ENCODE data around the gene WHRN. TPM values are rescaled to one million over a fixed set of nuclear protein-coding genes. Genes with fewer than 3 reads are reported as not detected.

Gene WHRN
- total and polyA plus RNA-seq, 2 experiments from 2014 or later, result 8.3 to 8.9 TPM

DNA sequence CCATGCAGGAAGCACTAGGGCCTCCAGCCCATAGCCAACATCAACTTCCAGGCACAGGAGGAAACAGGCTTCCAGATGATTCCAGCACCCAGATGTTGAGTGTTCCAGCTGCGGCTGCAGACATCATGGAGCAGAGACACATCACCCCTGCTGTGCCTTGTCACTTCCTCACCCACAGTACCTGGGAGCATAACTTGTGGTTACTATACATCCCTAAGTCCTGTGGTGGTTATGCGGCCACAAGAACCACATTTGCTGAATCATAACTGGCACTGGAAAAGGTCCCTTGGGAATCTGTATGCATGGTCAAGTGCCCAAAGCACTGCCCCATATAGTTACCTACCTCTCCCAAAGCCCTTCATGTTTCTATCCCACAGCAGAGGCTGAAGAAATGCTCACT, 56.6 kb downstream of the WHRN start:
- H3K79me2 ChIP-seq (replicated peaks; ENCODE audit: insufficient read depth), result no peaks in the 10 kb centered on the region
- no peak for DNase-seq (ENCODE audit: low spot score)
- ATAC-seq, result no peak
- H3K27ac ChIP-seq (ENCODE audit: low read depth), result no peak overlapping the region
- H3K4me3 Mint-ChIP-seq, result no peak overlapping the region
- peaks cover 20% of the 10 kb centered on the region for H3K4me1 ChIP-seq (ENCODE audit: insufficient read depth)
- H3F3A ChIP-seq (replicated peaks; ENCODE audit: low read depth), result no peaks in the 10 kb centered on the region
- TF ChIP-seq EZH2 (IDR thresholded peaks at IDR 0.05; ENCODE audit: low read depth, unreplicated experiment), result no peak
- TF ChIP-seq, protein P1, sequence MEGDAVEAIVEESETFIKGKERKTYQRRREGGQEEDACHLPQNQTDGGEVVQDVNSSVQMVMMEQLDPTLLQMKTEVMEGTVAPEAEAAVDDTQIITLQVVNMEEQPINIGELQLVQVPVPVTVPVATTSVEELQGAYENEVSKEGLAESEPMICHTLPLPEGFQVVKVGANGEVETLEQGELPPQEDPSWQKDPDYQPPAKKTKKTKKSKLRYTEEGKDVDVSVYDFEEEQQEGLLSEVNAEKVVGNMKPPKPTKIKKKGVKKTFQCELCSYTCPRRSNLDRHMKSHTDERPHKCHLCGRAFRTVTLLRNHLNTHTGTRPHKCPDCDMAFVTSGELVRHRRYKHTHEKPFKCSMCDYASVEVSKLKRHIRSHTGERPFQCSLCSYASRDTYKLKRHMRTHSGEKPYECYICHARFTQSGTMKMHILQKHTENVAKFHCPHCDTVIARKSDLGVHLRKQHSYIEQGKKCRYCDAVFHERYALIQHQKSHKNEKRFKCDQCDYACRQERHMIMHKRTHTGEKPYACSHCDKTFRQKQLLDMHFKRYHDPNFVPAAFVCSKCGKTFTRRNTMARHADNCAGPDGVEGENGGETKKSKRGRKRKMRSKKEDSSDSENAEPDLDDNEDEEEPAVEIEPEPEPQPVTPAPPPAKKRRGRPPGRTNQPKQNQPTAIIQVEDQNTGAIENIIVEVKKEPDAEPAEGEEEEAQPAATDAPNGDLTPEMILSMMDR (conservative IDR thresholded peaks at IDR 0.05; ENCODE audit: low read depth in 2 of 2), result no peak
- TF ChIP-seq, protein P2, sequence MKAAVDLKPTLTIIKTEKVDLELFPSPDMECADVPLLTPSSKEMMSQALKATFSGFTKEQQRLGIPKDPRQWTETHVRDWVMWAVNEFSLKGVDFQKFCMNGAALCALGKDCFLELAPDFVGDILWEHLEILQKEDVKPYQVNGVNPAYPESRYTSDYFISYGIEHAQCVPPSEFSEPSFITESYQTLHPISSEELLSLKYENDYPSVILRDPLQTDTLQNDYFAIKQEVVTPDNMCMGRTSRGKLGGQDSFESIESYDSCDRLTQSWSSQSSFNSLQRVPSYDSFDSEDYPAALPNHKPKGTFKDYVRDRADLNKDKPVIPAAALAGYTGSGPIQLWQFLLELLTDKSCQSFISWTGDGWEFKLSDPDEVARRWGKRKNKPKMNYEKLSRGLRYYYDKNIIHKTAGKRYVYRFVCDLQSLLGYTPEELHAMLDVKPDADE (IDR thresholded peaks at IDR 0.05), result no peak
- TF ChIP-seq CREB1 (CRISPR knock-in tag; IDR thresholded peaks at IDR 0.05; ENCODE audit: low read depth), result no peak
- TF ChIP-seq JUNB (IDR thresholded peaks at IDR 0.05; ENCODE audit: unreplicated experiment), result no peak
- TF ChIP-seq POLR2AphosphoS5 (IDR thresholded peaks at IDR 0.05; ENCODE audit: low read depth), result no peak
- no peak for TF ChIP-seq NANOG (IDR thresholded peaks at IDR 0.05; ENCODE audit: borderline replicate concordance)
- no peak for TF ChIP-seq EZH2phosphoT487 (IDR thresholded peaks at IDR 0.05; ENCODE audit: unreplicated experiment)
- TF ChIP-seq, protein P3, sequence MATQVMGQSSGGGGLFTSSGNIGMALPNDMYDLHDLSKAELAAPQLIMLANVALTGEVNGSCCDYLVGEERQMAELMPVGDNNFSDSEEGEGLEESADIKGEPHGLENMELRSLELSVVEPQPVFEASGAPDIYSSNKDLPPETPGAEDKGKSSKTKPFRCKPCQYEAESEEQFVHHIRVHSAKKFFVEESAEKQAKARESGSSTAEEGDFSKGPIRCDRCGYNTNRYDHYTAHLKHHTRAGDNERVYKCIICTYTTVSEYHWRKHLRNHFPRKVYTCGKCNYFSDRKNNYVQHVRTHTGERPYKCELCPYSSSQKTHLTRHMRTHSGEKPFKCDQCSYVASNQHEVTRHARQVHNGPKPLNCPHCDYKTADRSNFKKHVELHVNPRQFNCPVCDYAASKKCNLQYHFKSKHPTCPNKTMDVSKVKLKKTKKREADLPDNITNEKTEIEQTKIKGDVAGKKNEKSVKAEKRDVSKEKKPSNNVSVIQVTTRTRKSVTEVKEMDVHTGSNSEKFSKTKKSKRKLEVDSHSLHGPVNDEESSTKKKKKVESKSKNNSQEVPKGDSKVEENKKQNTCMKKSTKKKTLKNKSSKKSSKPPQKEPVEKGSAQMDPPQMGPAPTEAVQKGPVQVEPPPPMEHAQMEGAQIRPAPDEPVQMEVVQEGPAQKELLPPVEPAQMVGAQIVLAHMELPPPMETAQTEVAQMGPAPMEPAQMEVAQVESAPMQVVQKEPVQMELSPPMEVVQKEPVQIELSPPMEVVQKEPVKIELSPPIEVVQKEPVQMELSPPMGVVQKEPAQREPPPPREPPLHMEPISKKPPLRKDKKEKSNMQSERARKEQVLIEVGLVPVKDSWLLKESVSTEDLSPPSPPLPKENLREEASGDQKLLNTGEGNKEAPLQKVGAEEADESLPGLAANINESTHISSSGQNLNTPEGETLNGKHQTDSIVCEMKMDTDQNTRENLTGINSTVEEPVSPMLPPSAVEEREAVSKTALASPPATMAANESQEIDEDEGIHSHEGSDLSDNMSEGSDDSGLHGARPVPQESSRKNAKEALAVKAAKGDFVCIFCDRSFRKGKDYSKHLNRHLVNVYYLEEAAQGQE (IDR thresholded peaks at IDR 0.05; ENCODE audit: unreplicated experiment), result no peak
- TF ChIP-seq ZNF114 (CRISPR knock-in tag; IDR thresholded peaks at IDR 0.05), result no peak
- TF ChIP-seq, protein P4, sequence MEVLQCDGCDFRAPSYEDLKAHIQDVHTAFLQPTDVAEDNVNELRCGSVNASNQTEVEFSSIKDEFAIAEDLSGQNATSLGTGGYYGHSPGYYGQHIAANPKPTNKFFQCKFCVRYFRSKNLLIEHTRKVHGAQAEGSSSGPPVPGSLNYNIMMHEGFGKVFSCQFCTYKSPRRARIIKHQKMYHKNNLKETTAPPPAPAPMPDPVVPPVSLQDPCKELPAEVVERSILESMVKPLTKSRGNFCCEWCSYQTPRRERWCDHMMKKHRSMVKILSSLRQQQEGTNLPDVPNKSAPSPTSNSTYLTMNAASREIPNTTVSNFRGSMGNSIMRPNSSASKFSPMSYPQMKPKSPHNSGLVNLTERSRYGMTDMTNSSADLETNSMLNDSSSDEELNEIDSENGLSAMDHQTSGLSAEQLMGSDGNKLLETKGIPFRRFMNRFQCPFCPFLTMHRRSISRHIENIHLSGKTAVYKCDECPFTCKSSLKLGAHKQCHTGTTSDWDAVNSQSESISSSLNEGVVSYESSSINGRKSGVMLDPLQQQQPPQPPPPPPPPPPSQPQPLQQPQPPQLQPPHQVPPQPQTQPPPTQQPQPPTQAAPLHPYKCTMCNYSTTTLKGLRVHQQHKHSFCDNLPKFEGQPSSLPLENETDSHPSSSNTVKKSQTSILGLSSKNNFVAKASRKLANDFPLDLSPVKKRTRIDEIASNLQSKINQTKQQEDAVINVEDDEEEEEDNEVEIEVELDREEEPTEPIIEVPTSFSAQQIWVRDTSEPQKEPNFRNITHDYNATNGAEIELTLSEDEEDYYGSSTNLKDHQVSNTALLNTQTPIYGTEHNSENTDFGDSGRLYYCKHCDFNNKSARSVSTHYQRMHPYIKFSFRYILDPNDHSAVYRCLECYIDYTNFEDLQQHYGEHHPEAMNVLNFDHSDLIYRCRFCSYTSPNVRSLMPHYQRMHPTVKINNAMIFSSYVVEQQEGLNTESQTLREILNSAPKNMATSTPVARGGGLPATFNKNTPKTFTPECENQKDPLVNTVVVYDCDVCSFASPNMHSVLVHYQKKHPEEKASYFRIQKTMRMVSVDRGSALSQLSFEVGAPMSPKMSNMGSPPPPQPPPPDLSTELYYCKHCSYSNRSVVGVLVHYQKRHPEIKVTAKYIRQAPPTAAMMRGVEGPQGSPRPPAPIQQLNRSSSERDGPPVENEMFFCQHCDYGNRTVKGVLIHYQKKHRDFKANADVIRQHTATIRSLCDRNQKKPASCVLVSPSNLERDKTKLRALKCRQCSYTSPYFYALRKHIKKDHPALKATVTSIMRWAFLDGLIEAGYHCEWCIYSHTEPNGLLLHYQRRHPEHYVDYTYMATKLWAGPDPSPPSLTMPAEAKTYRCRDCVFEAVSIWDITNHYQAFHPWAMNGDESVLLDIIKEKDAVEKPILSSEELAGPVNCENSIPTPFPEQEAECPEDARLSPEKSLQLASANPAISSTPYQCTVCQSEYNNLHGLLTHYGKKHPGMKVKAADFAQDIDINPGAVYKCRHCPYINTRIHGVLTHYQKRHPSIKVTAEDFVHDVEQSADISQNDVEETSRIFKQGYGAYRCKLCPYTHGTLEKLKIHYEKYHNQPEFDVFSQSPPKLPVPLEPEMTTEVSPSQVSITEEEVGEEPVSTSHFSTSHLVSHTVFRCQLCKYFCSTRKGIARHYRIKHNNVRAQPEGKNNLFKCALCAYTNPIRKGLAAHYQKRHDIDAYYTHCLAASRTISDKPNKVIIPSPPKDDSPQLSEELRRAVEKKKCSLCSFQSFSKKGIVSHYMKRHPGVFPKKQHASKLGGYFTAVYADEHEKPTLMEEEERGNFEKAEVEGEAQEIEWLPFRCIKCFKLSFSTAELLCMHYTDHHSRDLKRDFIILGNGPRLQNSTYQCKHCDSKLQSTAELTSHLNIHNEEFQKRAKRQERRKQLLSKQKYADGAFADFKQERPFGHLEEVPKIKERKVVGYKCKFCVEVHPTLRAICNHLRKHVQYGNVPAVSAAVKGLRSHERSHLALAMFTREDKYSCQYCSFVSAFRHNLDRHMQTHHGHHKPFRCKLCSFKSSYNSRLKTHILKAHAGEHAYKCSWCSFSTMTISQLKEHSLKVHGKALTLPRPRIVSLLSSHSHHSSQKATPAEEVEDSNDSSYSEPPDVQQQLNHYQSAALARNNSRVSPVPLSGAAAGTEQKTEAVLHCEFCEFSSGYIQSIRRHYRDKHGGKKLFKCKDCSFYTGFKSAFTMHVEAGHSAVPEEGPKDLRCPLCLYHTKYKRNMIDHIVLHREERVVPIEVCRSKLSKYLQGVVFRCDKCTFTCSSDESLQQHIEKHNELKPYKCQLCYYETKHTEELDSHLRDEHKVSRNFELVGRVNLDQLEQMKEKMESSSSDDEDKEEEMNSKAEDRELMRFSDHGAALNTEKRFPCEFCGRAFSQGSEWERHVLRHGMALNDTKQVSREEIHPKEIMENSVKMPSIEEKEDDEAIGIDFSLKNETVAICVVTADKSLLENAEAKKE (CRISPR knock-in tag; IDR thresholded peaks at IDR 0.05), result no peak
- TF ChIP-seq STAT1 (IDR thresholded peaks at IDR 0.05; ENCODE audit: unreplicated experiment), result no peak
- no peak for TF ChIP-seq ZNF331 (CRISPR knock-in tag; IDR thresholded peaks at IDR 0.05; ENCODE audit: low read depth)
- H3K4me3 ChIP-seq, result no peak overlapping the region
- H3K27me3 Mint-ChIP-seq (ENCODE audit: insufficient read depth, low read depth, poor library complexity), result no peaks in the 10 kb centered on the region
- H3K9me2 ChIP-seq (ENCODE audit: insufficient read depth), result no peaks in the 10 kb centered on the region
- H3K36me3 Mint-ChIP-seq (ENCODE audit: low read depth), result no peaks in the 10 kb centered on the region
- H3K27me3 ChIP-seq (ENCODE audit: insufficient read depth), result no peaks in the 10 kb centered on the region
- H3K27ac Mint-ChIP-seq, result no peak overlapping the region
- H4K20me1 ChIP-seq (replicated peaks; ENCODE audit: insufficient read depth), result no peaks in the 10 kb centered on the region
- no peaks in the 10 kb centered on the region for H3K36me3 ChIP-seq (ENCODE audit: insufficient read depth)
- no peak overlapping the region for H2AFZ ChIP-seq
- H3K4me1 Mint-ChIP-seq, result peaks cover 12% of the 10 kb centered on the region
- H3K9me3 Mint-ChIP-seq, result no peaks in the 10 kb centered on the region
- no peak overlapping the region for H3K4me2 ChIP-seq

All from GM23338 (cell line).